IPS-15b (cell line): Measurements from ENCODE around the gene NAA35.
"Not testable (repeated sequence)": the region's sequence is repeated elsewhere in the genome, so short reads cannot be mapped to it uniquely, and the experiment has no call there.

Experiments used
- H3K27me3 ChIP-seq: one replicate; pipeline ENCODE4 v1.6.1; 2013; ENCODE audit warnings: low read length; ENCODE audit not compliant: control insufficient read depth, insufficient read depth
- H3K36me3 ChIP-seq: one replicate; pipeline ENCODE4 v1.6.1; 2013; ENCODE audit warnings: low read length; ENCODE audit not compliant: control insufficient read depth, insufficient read depth
- H3K4me1 ChIP-seq: one replicate; pipeline ENCODE4 v1.6.1; 2013; ENCODE audit warnings: mild to moderate bottlenecking, low read length; ENCODE audit not compliant: control insufficient read depth, insufficient read depth
- H3K4me3 ChIP-seq: one replicate; pipeline ENCODE4 v1.5.1; 2013; ENCODE audit warnings: low read depth, low read length
- H3K9ac ChIP-seq: one replicate; pipeline ENCODE4 v1.6.1; 2013; ENCODE audit warnings: low read depth, mild to moderate bottlenecking, low read length
- H3K9me3 ChIP-seq: one replicate; pipeline ENCODE4 v1.6.1; 2013; ENCODE audit warnings: mild to moderate bottlenecking, low read length; ENCODE audit not compliant: control insufficient read depth, insufficient read depth

The NAA35 gene

GRCh38 chr9:86039991-86040860, 99.3 kb downstream of the NAA35 start:
- peaks cover 2% of the 10 kb centered on the region for H3K4me1 ChIP-seq
- H3K9ac ChIP-seq, result no peak overlapping the region
- H3K36me3 ChIP-seq, result peaks cover 8% of the 10 kb centered on the region
- H3K9me3 ChIP-seq, result no peaks in the 10 kb centered on the region
- H3K4me3 ChIP-seq, result no peak overlapping the region
- no peaks in the 10 kb centered on the region for H3K27me3 ChIP-seq

DNA sequence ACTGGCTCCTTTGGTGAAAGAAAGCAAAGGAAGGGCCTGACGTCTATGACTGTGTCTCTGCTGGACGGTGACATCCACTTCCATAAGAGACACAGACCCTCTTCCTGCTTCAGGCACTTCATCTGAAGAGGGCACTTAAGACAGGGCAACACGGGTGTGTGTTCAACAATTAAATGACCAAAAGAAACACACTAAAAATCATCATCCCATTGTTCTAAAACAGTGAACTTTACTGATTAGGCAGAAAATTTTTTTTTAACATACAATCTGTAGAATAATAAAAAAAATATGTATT, 99.9 kb downstream of the NAA35 start:
- Histone ChIP-seq H3K9me3 (no peaks in the 10 kb centered on the region), H3K4me1 (no peaks in the 10 kb centered on the region), H3K4me3 (no peak overlapping the region), H3K27me3 (no peaks in the 10 kb centered on the region), H3K9ac (no peak overlapping the region), H3K36me3 (peaks cover 5% of the 10 kb centered on the region)

DNA sequence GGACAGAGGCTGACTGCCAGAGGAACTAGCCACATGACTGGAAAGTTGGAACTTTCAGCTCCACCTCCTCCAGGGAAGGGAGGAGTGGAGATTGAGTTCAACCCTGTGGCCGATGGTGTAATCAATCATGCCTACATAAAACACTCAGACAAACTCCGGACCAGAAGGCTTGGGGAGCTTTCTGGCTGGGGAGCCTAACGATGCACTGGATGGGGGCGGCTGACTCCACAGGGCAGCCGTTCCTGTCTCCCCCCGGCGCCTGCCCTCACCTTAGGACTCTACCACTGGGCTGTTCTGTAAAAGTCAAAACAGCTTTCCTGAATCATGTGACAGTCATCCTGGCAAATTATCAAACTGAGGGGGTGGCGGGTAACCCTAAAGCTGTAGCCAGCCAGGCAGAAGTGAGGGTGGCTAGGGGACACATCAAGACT, 100.4 kb downstream of the NAA35 start:
- no peaks in the 10 kb centered on the region for H3K4me1 ChIP-seq
- no peak overlapping the region for H3K9ac ChIP-seq
- peaks cover under 1% of the 10 kb centered on the region for H3K36me3 ChIP-seq
- H3K27me3 ChIP-seq, result no peaks in the 10 kb centered on the region
- no peaks in the 10 kb centered on the region for H3K9me3 ChIP-seq
- no peak overlapping the region for H3K4me3 ChIP-seq

DNA sequence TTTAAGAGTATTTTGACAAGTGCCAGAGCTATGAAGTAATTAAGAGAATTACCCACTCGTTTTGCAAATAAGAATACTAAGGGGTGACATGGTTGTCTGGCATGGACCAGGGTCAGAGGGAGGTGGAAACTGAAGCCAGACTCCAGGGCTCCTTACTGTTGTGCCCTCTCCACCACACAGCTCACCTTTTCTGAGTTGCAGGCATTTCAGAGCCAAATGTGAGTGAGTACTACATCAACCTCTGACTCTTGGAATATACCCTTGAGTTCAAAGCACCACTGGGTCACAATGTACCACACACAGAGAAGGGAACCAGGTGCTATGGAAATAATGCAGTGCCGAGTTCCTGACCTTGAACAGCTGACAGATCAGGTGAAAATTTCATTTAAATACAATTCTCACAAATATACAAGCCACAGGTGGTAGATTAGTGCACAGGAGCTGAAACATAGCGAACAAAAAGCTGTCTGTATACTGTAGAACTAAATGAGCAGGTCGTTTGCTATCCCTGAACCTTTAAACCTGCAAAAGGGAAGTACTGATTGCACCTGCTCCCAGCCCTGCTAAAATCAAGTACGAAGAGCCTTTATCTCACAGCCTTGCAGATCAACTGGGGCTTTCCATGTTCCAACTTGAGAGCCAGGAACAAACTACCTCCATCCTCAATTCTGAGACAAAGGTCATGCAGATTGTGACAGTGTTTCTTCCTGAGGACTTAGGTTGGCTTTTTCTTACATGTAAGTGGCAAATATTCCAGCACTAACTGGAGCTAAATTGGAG, 101.4 kb downstream of the NAA35 start:
- H3K36me3 ChIP-seq, result no peaks in the 10 kb centered on the region
- H3K4me1 ChIP-seq, result no peaks in the 10 kb centered on the region
- H3K27me3 ChIP-seq, result no peaks in the 10 kb centered on the region
- no peaks in the 10 kb centered on the region for H3K9me3 ChIP-seq
- no peak overlapping the region for H3K4me3 ChIP-seq
- H3K9ac ChIP-seq, result no peak overlapping the region

- no peaks in the 10 kb centered on the region for H3K36me3 ChIP-seq
Measured at GRCh38 chr9:86043586-86043985, 102.6 kb downstream of the NAA35 start.

DNA sequence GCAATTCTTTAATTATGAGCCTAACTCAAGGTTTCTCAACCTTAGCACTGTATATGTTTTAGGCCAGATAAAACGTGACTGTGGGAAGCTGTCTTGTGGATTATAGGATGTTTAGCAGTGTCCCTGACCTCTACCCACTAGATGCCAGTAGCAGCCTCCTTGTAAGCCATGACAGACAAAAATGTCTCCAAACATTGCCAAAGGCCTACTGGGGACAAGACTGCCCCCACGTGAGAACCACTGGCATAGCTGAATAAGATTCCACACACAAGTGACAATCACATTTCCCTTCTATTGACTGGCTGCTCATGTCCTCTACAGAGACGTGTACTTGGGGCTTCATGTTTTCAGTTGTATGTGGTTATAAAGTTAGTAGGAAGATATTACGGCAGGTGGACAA, 103.1 kb downstream of the NAA35 start:
- no peaks in the 10 kb centered on the region for H3K9me3 ChIP-seq
- no peaks in the 10 kb centered on the region for H3K36me3 ChIP-seq
- H3K27me3 ChIP-seq, result no peaks in the 10 kb centered on the region
- H3K4me1 ChIP-seq, result no peaks in the 10 kb centered on the region
- no peak overlapping the region for H3K9ac ChIP-seq
- no peak overlapping the region for H3K4me3 ChIP-seq

More at GRCh38 chr9:86043586-86043985, 102.6 kb downstream of the NAA35 start:
- H3K27me3 ChIP-seq, result no peaks in the 10 kb centered on the region
- H3K4me1 ChIP-seq, result no peaks in the 10 kb centered on the region
- no peak overlapping the region for H3K4me3 ChIP-seq
- H3K9ac ChIP-seq, result no peak overlapping the region
- no peaks in the 10 kb centered on the region for H3K9me3 ChIP-seq

DNA sequence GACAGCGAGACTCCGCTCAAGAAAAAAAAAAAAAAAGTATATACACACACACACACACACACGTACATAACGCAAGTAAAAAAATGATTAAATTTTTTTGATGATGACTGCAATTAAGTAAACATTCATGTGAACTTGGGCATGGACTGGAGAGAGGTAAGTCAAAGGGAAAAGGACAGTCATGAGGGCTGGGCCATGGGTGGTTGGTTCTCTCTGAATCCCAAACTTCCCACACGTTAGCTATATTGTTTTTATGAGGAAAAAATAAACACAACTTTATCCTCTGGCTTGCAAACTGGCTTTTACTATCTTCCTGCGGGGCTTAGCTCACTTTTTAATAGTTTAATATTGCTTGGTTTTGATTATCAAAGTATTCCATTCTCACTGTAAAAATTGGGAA, 104.7 kb downstream of the NAA35 start:
- Histone ChIP-seq H3K4me1 (no peaks in the 10 kb centered on the region), H3K36me3 (no peaks in the 10 kb centered on the region), H3K9me3 (no peaks in the 10 kb centered on the region), H3K4me3 (no peak overlapping the region), H3K9ac (no peak overlapping the region), H3K27me3 (no peaks in the 10 kb centered on the region)

- Histone ChIP-seq H3K9me3 (no peaks in the 10 kb centered on the region), H3K4me3 (no peak overlapping the region), H3K36me3 (no peaks in the 10 kb centered on the region), H3K27me3 (no peaks in the 10 kb centered on the region), H3K9ac (no peak overlapping the region), H3K4me1 (no peaks in the 10 kb centered on the region)
Measured at GRCh38 chr9:86046071-86046636, 105.2 kb downstream of the NAA35 start.

- Histone ChIP-seq H3K9me3 (no peaks in the 10 kb centered on the region), H3K4me1 (no peaks in the 10 kb centered on the region), H3K27me3 (no peaks in the 10 kb centered on the region), H3K36me3 (no peaks in the 10 kb centered on the region), H3K4me3 (no peak overlapping the region), H3K9ac (no peak overlapping the region)
Measured at GRCh38 chr9:86046930-86047341, 106.0 kb downstream of the NAA35 start.

- no peaks in the 10 kb centered on the region for H3K27me3 ChIP-seq
- no peak overlapping the region for H3K4me3 ChIP-seq
- H3K9me3 ChIP-seq, result no peaks in the 10 kb centered on the region
- no peak overlapping the region for H3K9ac ChIP-seq
- no peaks in the 10 kb centered on the region for H3K4me1 ChIP-seq
- no peaks in the 10 kb centered on the region for H3K36me3 ChIP-seq
Measured at GRCh38 chr9:86047361-86047760, 106.4 kb downstream of the NAA35 start.

GRCh38 chr9:86048018-86048742, 107.2 kb downstream of the NAA35 start:
- not testable (repeated sequence) for H3K9ac ChIP-seq, H3K4me1 ChIP-seq, H3K4me3 ChIP-seq, H3K36me3 ChIP-seq, H3K27me3 ChIP-seq, H3K9me3 ChIP-seq
